Testis (tissue), 2 donors: ENCODE results near the gene COL5A1.

Experiments used
- POLR2A ChIP-seq: fragments of 450-650 bp; IDR thresholded peaks from one replicate; pipeline ENCODE4 v1.6.1; 2017; ENCODE audit warnings: antibody characterized with exemption, mild to moderate bottlenecking, moderate library complexity
- TF ChIP-seq, protein P1 (sequence below), 3 experiments: fragments of 450-650 bp in 2 of 3; fragments of 200-600 bp in 1 of 3; sonication (generic) in 1 of 3; IDR thresholded peaks; one replicate each; pipeline ENCODE4 v1.5.1; 2016 to 2019; ENCODE audit warnings: antibody characterized with exemption in 3 of 3, mild to moderate bottlenecking in 2 of 3, moderate library complexity in 1 of 3

DNA sequence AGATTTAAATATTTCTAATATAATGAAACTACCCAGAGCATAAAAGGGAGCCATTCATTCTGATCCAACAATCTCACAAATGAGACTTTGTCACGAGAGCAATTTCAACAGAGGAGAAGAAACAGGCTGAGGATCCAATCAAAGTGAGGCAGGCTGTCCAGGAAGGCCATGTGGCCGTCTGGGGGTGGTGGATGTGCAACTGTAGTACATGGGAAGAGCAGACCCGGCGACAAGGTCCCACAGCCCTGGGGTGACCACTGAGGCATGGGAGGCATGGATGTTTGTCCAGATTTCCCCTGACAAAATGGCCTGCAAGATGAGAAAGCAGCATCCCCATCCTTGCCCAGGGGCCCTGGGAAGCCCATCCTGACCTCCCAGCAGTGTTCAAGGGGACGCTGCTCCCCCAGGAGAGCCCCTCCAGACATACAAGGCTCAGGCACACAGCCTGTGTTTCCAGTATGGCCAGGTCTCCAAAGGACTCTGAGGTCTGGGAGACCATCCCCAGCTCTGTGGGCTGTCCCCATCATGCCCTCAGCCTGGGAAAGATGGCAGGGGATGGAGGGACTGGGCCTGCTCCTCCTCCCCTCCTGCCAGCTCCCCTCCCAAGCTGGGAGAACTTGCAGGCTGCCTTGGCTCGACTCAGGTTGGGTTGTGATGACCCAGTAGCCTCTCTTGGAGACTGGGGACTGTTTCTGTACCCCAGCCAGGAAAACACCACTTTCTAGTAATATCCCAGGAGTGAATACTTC, 211.5 kb downstream of the COL5A1 start:
- TF ChIP-seq, protein P1, sequence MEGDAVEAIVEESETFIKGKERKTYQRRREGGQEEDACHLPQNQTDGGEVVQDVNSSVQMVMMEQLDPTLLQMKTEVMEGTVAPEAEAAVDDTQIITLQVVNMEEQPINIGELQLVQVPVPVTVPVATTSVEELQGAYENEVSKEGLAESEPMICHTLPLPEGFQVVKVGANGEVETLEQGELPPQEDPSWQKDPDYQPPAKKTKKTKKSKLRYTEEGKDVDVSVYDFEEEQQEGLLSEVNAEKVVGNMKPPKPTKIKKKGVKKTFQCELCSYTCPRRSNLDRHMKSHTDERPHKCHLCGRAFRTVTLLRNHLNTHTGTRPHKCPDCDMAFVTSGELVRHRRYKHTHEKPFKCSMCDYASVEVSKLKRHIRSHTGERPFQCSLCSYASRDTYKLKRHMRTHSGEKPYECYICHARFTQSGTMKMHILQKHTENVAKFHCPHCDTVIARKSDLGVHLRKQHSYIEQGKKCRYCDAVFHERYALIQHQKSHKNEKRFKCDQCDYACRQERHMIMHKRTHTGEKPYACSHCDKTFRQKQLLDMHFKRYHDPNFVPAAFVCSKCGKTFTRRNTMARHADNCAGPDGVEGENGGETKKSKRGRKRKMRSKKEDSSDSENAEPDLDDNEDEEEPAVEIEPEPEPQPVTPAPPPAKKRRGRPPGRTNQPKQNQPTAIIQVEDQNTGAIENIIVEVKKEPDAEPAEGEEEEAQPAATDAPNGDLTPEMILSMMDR (IDR thresholded peaks at IDR 0.05), result no peak
- no peak for TF ChIP-seq POLR2A
